Neural crest cell (in vitro differentiated cells): Measurements from ENCODE around the gene NRXN3. TPM values are rescaled to one million over a fixed set of nuclear protein-coding genes. Genes with fewer than 3 reads are reported as not detected.

Experiments
- DNase-seq: peaks from one replicate; pipeline ENCODE4 v3.0.0; 2021; ENCODE audit warnings: low read depth, mixed read lengths, low spot score
- H3K27ac Mint-ChIP-seq: one replicate; pipeline ENCODE4 v1.8.0; 2021; ENCODE audit warnings: mild to moderate bottlenecking, mixed read lengths; ENCODE audit not compliant: unreplicated experiment
- H3K27me3 Mint-ChIP-seq: 2 replicates; pipeline ENCODE4 v1.8.0; 2021; ENCODE audit warnings: low read depth, mild to moderate bottlenecking, mixed read lengths
- H3K36me3 Mint-ChIP-seq: 2 replicates; pipeline ENCODE4 v1.8.0; 2021; ENCODE audit warnings: low read depth, mild to moderate bottlenecking, mixed read lengths
- H3K4me1 Mint-ChIP-seq: 2 replicates; pipeline ENCODE4 v1.8.0; 2021; ENCODE audit warnings: mixed read lengths
- H3K4me3 Mint-ChIP-seq: one replicate; pipeline ENCODE4 v1.8.0; 2021; ENCODE audit warnings: mild to moderate bottlenecking, mixed read lengths
- H3K9me3 Mint-ChIP-seq: 2 replicates; pipeline ENCODE4 v1.8.0; 2021; ENCODE audit warnings: mixed read lengths
- total RNA-seq: library from RNA; stranded (reverse); gene quantifications from 2 replicates; pipeline ENCODE4 v1.2.1, GENCODE V29; 2021
- TF ChIP-seq, protein P1 (sequence below): fragments of 200-600 bp; sonication (generic); conservative IDR thresholded peaks from 2 replicates; pipeline ENCODE4 v1.5.0; 2021; ENCODE audit warnings: antibody characterized with exemption, mild to moderate bottlenecking

Gene NRXN3
- total RNA-seq, 1 donor from 2014 or later: 2.5 TPM

DNA sequence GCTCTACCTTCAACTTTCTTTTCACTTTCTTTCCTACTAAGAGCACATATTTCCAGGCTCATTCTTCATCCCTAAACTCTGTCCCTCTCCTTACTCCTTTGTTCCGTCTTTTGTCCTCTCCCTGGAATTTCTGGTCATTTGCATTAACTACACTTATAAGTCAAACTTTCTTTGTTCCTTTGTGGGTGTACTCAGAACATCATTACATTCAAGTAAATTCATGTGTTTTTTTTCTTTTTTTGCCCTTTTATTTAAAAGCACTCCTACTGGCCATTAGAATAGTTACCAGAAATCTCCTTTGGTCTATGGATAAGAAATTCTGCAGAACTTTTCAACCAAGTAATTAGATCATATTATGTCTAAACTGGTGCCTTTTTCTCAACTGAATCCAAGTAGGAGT, 1238.5 kb downstream of the NRXN3 start:
- no peak overlapping the region for H3K4me3 Mint-ChIP-seq
- H3K27me3 Mint-ChIP-seq: no peaks in the 10 kb centered on the region
- no peak overlapping the region for H3K27ac Mint-ChIP-seq
- DNase-seq: no peak
- no peaks in the 10 kb centered on the region for H3K36me3 Mint-ChIP-seq
- H3K4me1 Mint-ChIP-seq: peaks cover 50% of the 10 kb centered on the region
- TF ChIP-seq, protein P1, sequence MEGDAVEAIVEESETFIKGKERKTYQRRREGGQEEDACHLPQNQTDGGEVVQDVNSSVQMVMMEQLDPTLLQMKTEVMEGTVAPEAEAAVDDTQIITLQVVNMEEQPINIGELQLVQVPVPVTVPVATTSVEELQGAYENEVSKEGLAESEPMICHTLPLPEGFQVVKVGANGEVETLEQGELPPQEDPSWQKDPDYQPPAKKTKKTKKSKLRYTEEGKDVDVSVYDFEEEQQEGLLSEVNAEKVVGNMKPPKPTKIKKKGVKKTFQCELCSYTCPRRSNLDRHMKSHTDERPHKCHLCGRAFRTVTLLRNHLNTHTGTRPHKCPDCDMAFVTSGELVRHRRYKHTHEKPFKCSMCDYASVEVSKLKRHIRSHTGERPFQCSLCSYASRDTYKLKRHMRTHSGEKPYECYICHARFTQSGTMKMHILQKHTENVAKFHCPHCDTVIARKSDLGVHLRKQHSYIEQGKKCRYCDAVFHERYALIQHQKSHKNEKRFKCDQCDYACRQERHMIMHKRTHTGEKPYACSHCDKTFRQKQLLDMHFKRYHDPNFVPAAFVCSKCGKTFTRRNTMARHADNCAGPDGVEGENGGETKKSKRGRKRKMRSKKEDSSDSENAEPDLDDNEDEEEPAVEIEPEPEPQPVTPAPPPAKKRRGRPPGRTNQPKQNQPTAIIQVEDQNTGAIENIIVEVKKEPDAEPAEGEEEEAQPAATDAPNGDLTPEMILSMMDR: no peak
- no peaks in the 10 kb centered on the region for H3K9me3 Mint-ChIP-seq

DNA sequence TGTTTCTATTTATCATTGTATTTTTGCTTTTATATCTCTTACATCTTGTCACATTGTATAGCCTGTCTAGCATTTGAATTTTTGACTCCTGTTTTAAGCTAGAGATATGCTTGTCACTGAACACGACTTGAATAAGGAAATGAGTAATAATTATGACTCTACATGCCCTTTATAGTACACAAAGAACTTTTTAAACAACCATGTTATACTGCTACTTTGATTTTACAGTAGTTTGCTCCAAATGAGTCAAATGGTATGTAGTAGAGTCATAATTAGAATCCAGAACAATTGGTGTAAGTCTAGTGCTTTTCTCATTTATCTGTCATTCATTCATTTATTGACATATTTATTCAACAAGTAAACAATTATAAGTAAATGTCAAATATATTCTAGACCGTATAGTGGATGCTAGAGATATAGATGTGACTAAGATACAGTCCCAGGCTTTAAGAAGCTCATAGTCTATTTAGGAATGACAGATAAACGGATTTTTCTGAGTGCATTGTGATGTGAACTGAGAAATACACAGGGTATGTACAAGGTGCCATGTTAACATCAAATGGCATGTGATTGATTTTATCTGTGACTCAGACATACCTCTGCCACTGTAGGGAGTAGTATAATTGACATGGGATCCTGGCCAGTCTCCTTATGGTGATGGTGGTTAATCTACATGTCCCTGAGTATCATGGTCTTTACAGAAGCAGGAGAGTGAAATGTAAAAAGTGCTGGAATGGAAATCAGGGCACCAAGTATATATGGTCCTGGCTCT, 1241.4 kb downstream of the NRXN3 start:
- Mint-ChIP-seq H3K9me3 (no peaks in the 10 kb centered on the region), H3K27me3 (no peaks in the 10 kb centered on the region)

GRCh38 chr14:79412822-79413221, 1242.6 kb downstream of the NRXN3 start:
- TF ChIP-seq, protein P1: no peak
- Mint-ChIP-seq H3K27ac (no peak overlapping the region), H3K36me3 (no peaks in the 10 kb centered on the region), H3K4me3 (no peak overlapping the region), H3K4me1 (peaks cover 27% of the 10 kb centered on the region), H3K27me3 (no peaks in the 10 kb centered on the region), H3K9me3 (no peaks in the 10 kb centered on the region)
- DNase-seq: no peak

More for the DNA sequence above, 1241.4 kb downstream of the NRXN3 start:
- DNase-seq: no peak
- H3K36me3 Mint-ChIP-seq: no peaks in the 10 kb centered on the region
- peaks cover 33% of the 10 kb centered on the region for H3K4me1 Mint-ChIP-seq
- TF ChIP-seq, protein P1: no peak
- H3K4me3 Mint-ChIP-seq: no peak overlapping the region
- H3K27ac Mint-ChIP-seq: no peak overlapping the region

DNA sequence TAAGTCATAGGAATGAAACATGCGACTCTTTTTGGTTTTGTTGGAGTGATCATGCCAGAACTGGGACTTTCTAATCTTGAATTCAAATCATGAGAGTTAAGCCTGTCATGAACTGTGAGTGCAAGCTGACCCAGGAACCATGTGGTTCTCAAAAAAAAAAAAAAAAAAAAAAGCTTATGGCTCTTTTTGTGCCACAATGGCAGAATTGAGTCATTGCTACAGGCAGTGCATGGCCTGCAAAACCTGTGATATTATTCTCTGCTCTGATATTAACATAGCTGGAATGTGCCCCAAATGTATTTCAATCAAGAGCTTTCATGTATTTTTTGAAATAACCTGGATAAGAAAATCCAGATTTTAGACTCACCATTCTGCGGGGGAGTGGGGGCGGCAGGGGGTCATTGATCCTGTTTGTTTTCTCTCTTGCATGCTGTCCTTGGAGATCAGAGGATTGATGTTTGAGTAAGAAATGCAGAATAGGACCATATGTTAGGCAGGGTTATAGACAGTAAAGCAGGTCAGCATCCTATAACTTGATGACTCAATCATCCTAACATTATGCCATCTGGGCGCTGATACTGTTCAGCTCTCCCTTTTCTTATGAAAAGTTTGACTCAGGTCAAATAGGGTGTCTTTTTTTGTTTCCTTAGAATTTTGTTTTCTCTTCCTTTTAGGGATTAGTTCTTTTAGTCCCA, 1243.7 kb downstream of the NRXN3 start:
- Mint-ChIP-seq H3K27me3 (no peaks in the 10 kb centered on the region), H3K36me3 (no peaks in the 10 kb centered on the region), H3K9me3 (no peaks in the 10 kb centered on the region), H3K4me1 (peaks cover 23% of the 10 kb centered on the region), H3K27ac (no peak overlapping the region), H3K4me3 (no peak overlapping the region)
- DNase-seq: no peak
- TF ChIP-seq, protein P1: no peak

- TF ChIP-seq, protein P1: no peak
- no peak for DNase-seq
- peaks cover 33% of the 10 kb centered on the region for H3K4me1 Mint-ChIP-seq
- no peaks in the 10 kb centered on the region for H3K36me3 Mint-ChIP-seq
- no peak overlapping the region for H3K27ac Mint-ChIP-seq
- no peaks in the 10 kb centered on the region for H3K27me3 Mint-ChIP-seq
- H3K9me3 Mint-ChIP-seq: no peaks in the 10 kb centered on the region
- no peak overlapping the region for H3K4me3 Mint-ChIP-seq
Measured at GRCh38 chr14:79415726-79416125, 1245.6 kb downstream of the NRXN3 start.
